Panc1 (cell line): ENCODE results near the gene DLG2.

Experiments used
- CTCF ChIP-seq: fragments of 450-650 bp; IDR thresholded peaks from 2 replicates; pipeline ENCODE4 v1.5.1; 2017; ENCODE audit warnings: mild to moderate bottlenecking
- POLR2AphosphoS5 ChIP-seq: IDR thresholded peaks from 2 replicates; pipeline ENCODE4 v1.6.1; 2012; ENCODE audit warnings: mild to moderate bottlenecking, low read depth, low read length, moderate library complexity
- REST ChIP-seq, 2 experiments: IDR thresholded peaks; 2 replicates each; pipeline ENCODE4 v1.6.1; 2011 to 2012; ENCODE audit warnings: low read depth in 2 of 2, control low read depth in 1 of 2, low read length in 1 of 2, mild to moderate bottlenecking in 1 of 2, moderate library complexity in 1 of 2; ENCODE audit not compliant: insufficient read depth in 1 of 2
- SIN3A ChIP-seq: IDR thresholded peaks from 2 replicates; pipeline ENCODE4 v1.6.1; 2012; ENCODE audit warnings: low read depth, mild to moderate bottlenecking, low read length, moderate library complexity, borderline replicate concordance; ENCODE audit not compliant: insufficient read depth
- TCF7L2 ChIP-seq: IDR thresholded peaks from 2 replicates; pipeline ENCODE4 v1.6.1; 2011; ENCODE audit warnings: mild to moderate bottlenecking, low read depth, low read length, inconsistent platforms

- TF ChIP-seq POLR2AphosphoS5 (no peak), CTCF (no peak), SIN3A (no peak), TCF7L2 (no peak), REST (IDR thresholded peaks at IDR 0.05; ENCODE audit: insufficient read depth in 1 of 2, low read depth in 2 of 2, low read length in 1 of 2) (no peak)
These were observed 1313.2 kb downstream of the DLG2 start for GRCh38 chr11:84313830-84314359.
